Measurements from ENCODE around the gene PCDH8.

Gene PCDH8

DNA sequence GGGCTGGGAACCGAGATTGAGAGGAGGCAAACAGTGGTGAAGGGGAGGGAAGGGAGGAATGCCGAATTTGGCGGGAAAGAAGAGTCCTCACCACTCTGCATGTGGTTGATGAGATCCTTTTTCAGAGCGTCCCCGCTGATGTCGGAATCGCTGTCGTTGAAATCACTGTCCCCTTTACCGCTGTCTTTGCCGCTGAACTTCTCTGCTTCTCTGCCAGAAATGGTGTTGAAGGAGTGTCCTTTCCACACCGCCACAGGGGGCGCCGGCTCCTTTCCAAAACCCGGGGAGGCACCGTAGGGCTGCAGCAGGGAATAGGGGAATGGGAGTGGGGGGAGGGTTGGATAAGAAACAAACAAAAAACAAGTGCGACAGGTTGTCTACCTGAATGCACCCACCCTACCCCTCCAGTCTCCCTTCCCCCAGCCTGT, 3.1 kb downstream of the PCDH8 start:
- no peaks in the 10 kb centered on the region for H3K36me3 ChIP-seq (replicated peaks)
- in situ Hi-C loops (cut with HindIII; ENCODE audit: low pct_ligation_motif_present, low sequenced_read_pairs) = no loop called here
- TF ChIP-seq, protein P1, sequence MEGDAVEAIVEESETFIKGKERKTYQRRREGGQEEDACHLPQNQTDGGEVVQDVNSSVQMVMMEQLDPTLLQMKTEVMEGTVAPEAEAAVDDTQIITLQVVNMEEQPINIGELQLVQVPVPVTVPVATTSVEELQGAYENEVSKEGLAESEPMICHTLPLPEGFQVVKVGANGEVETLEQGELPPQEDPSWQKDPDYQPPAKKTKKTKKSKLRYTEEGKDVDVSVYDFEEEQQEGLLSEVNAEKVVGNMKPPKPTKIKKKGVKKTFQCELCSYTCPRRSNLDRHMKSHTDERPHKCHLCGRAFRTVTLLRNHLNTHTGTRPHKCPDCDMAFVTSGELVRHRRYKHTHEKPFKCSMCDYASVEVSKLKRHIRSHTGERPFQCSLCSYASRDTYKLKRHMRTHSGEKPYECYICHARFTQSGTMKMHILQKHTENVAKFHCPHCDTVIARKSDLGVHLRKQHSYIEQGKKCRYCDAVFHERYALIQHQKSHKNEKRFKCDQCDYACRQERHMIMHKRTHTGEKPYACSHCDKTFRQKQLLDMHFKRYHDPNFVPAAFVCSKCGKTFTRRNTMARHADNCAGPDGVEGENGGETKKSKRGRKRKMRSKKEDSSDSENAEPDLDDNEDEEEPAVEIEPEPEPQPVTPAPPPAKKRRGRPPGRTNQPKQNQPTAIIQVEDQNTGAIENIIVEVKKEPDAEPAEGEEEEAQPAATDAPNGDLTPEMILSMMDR (IDR thresholded peaks at IDR 0.05; ENCODE audit: low read depth, low read length, missing control alignments) = peak; percentile 28
- DNase-seq = no peak
- H3K4me3 ChIP-seq (ENCODE audit: low read depth, low read length) = no peak overlapping the region
- peaks cover 55% of the 10 kb centered on the region for H3K27me3 ChIP-seq (replicated peaks)
- no peak overlapping the region for H3K27ac ChIP-seq

DNA sequence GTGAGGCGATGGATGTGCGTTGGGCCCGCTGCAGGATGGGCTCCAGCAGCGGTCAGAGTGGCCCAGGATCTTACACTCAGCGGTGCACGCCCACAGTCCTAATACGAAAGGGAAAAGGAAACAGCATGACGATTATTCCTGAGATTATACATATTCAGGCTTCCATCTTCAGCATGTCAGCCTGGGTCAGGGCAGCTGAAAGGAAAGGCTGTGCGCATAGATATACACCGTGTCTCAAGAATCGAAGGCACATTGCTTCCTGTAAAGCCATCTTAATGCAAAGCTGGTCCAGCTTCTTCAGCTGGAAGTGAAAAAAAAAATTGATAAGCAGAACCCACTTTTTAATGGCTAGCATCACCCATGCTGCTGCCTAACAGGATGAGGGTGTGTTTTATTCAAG, 3.6 kb downstream of the PCDH8 start:
- no peak for DNase-seq

DNA sequence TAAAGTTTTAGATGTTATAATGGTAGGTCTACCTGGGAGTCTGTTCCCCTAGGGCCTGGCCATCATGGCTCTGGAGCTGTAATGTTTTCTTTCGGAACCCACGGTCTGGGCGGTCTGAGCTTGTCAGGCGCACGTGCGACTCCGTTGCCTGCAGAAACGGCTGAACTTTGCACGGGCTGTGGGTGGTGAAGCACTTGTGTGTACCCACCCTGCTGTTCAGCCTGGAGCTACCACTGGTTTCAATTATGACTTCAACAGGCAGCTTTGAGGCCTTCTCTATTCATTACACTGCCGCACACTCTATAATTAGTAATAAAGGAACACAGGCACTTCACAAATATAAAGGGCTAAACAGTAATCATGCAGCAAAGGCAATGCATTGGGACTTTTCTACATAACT, 6.0 kb downstream of the PCDH8 start:
- H3K27me3 ChIP-seq (replicated peaks) = peaks cover 28% of the 10 kb centered on the region
- in situ Hi-C loops (cut with HindIII; ENCODE audit: low pct_ligation_motif_present, low sequenced_read_pairs) = no loop called here
- H3K4me3 ChIP-seq (ENCODE audit: low read depth, low read length) = no peak overlapping the region
- TF ChIP-seq, protein P1 (IDR thresholded peaks at IDR 0.05; ENCODE audit: low read depth, low read length, missing control alignments) = no peak
- no peaks in the 10 kb centered on the region for H3K36me3 ChIP-seq (replicated peaks)
- no peak for DNase-seq
- H3K27ac ChIP-seq = no peak overlapping the region

More for the DNA sequence above, 3.6 kb downstream of the PCDH8 start:
- in situ Hi-C loops (cut with HindIII; ENCODE audit: low pct_ligation_motif_present, low sequenced_read_pairs) = no loop called here
- no peak overlapping the region for H3K4me3 ChIP-seq (ENCODE audit: low read depth, low read length)
- TF ChIP-seq, protein P1 (IDR thresholded peaks at IDR 0.05; ENCODE audit: low read depth, low read length, missing control alignments) = no peak
- peaks cover 51% of the 10 kb centered on the region for H3K27me3 ChIP-seq (replicated peaks)
- H3K27ac ChIP-seq = no peak overlapping the region
- H3K36me3 ChIP-seq (replicated peaks) = no peaks in the 10 kb centered on the region

DNA sequence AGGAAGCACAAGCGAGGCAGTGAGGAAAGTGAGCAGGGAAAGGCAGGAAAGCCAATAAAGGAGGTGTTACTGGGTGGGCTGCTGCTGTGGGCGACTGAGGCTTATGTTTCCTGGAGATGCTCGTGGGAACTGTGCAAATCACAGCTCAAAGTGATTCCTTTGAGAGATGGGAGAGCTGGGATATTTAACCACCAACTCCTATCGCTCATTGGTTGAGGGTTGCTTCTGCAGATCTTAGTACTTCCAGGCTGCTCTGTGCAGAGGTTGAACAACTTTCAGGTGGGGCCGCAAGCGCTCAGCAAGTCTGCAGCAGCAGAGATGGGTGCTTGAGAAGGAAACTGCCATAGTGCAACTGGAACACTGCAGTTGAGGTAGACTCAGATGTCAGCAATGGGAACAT, 8.4 kb downstream of the PCDH8 start:
- Histone ChIP-seq H3K27me3 (replicated peaks) (peaks cover 6% of the 10 kb centered on the region), H3K4me3 (ENCODE audit: low read depth, low read length) (no peak overlapping the region), H3K27ac (no peak overlapping the region), H3K36me3 (replicated peaks) (no peaks in the 10 kb centered on the region)
- DNase-seq = no peak
- in situ Hi-C loops (cut with HindIII; ENCODE audit: low pct_ligation_motif_present, low sequenced_read_pairs) = no loop called here
- TF ChIP-seq, protein P1 (IDR thresholded peaks at IDR 0.05; ENCODE audit: low read depth, low read length, missing control alignments) = no peak

DNA sequence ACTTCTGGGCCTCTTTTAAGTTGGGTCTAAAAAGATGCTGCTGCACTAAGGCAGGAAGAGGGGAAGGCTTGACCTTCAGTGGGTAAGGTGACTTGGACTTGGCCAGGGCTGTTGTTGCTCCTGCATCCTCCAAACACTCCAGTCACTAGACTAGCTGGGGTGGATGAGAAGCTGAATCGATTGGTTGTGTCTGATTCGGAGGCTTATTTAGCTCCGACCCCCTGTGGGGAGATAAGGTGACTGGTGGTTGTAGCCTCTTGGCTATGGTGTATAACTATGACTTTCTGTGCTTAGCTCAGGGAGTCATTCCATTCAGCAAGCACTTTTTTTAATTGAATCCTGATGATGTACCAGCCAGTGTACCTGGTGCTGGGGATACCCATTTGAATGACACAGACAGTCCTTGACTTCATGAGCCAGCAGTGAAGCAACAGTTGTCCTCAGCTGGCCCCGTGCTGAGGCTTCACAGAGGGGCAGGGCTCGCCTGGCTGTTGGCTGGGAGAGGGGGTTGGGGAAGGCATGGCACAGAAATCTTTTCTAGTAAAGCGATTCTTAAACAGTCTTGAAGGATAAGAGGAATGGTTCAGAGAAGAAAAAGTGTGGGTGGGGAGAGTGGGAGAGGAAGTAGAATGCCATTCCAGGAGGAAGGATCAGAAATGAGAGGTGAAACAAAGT, 9.9 kb downstream of the PCDH8 start:
- Histone ChIP-seq H3K27me3 (replicated peaks) (no peaks in the 10 kb centered on the region), H3K4me3 (ENCODE audit: low read depth, low read length) (no peak overlapping the region), H3K27ac (no peak overlapping the region), H3K36me3 (replicated peaks) (no peaks in the 10 kb centered on the region)
- TF ChIP-seq, protein P1 (IDR thresholded peaks at IDR 0.05; ENCODE audit: low read depth, low read length, missing control alignments) = no peak
- in situ Hi-C loops (cut with HindIII; ENCODE audit: low pct_ligation_motif_present, low sequenced_read_pairs) = no loop called here
- no peak for DNase-seq

DNA sequence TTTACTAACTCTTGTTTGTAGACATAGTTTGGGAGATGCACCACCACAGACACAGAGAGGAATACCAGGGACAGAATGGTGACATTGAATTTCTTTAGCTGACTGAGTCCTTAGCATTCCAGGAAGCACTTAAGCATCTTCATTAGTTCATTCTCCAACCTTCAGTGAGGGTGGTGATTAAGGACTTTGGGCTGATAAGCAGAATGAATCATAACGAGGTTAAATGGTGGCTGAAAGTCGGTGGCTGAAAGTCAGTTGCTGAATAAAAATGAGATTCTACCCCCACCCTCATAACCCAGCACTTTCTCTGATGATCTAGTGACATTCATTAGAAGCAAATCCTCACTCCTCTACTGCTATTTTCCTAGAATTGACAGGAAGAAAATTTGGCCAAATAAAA, 10.6 kb downstream of the PCDH8 start:
- no peak for DNase-seq
- in situ Hi-C loops (cut with HindIII; ENCODE audit: low pct_ligation_motif_present, low sequenced_read_pairs) = no loop called here
- H3K27me3 ChIP-seq (replicated peaks) = no peaks in the 10 kb centered on the region
- no peaks in the 10 kb centered on the region for H3K36me3 ChIP-seq (replicated peaks)
- no peak overlapping the region for H3K4me3 ChIP-seq (ENCODE audit: low read depth, low read length)
- TF ChIP-seq, protein P1 (IDR thresholded peaks at IDR 0.05; ENCODE audit: low read depth, low read length, missing control alignments) = no peak
- H3K27ac ChIP-seq = no peak overlapping the region

All from brain microvascular endothelial cell (primary cell).